Spleen (tissue), 7 donors: ENCODE measurements around the gene DAD1.

ENCODE experiments used
- CTCF ChIP-seq, 11 experiments: fragments of 200-600 bp in 7 of 11; fragments of 450-650 bp in 4 of 11; sonication (generic) in 4 of 11; IDR thresholded peaks in 8 of 11; conservative IDR thresholded peaks in 3 of 11; 1 replicate in 7 of 11; 2 replicates in 4 of 11; pipeline versions ENCODE4 v1.4.0 to v1.8.0; 2016 to 2021; ENCODE audit warnings: antibody characterized with exemption in 11 of 11, inconsistent platforms in 4 of 11, mild to moderate bottlenecking in 1 of 11
- POLR2A ChIP-seq, 3 donors: fragments of 450-650 bp; IDR thresholded peaks; one replicate each; pipeline ENCODE4 v1.5.1; 2017; ENCODE audit warnings: antibody characterized with exemption in 3 of 3, mild to moderate bottlenecking in 1 of 3
- donor health status: DM: no; HTN: no; CAD: no; lungs with moderate emphysema.
- donor health status: DM: no; HTN: no; CAD: no.
- donor health status: DM: no; HTN: no; CAD: no.

GRCh38 chr14:22535916-22536315 is 53.1 kb downstream of the DAD1 start:
- TF ChIP-seq POLR2A (IDR thresholded peaks at IDR 0.05) (no peak), CTCF (IDR thresholded peaks at IDR 0.05 in 8 of 11, conservative IDR thresholded peaks at IDR 0.05 in 3 of 11) (no peak)
